Prostate gland (tissue), 1 donor: ENCODE results near the gene RABGAP1L.

ENCODE experiments used
- POLR2A ChIP-seq: fragments of 450-650 bp; IDR thresholded peaks from one replicate; pipeline ENCODE4 v1.6.1; 2016; ENCODE audit warnings: antibody characterized with exemption, mild to moderate bottlenecking
- POLR2AphosphoS5 ChIP-seq: sonication (generic); formaldehyde crosslinking; IDR thresholded peaks from one replicate; pipeline ENCODE4 v1.6.1; 2017; ENCODE audit warnings: antibody characterized with exemption

- TF ChIP-seq POLR2A (no peak), POLR2AphosphoS5 (no peak)
Measured at GRCh38 chr1:174884038-174884437, 724.7 kb downstream of the RABGAP1L start.
